Spleen (tissue), 7 donors: ENCODE data around the gene ERC2.

Experiments
- POLR2A ChIP-seq, 3 donors: fragments of 450-650 bp; IDR thresholded peaks; one replicate each; pipeline ENCODE4 v1.5.1; 2017; ENCODE audit warnings: antibody characterized with exemption in 3 of 3, mild to moderate bottlenecking in 1 of 3
- POLR2AphosphoS5 ChIP-seq, 3 donors: sonication (generic); formaldehyde crosslinking; IDR thresholded peaks; one replicate each; pipeline ENCODE4 v1.5.1; 2017; ENCODE audit warnings: antibody characterized with exemption in 3 of 3
- TF ChIP-seq, protein P1 (sequence below), 11 experiments: fragments of 200-600 bp in 7 of 11; fragments of 450-650 bp in 4 of 11; sonication (generic) in 4 of 11; IDR thresholded peaks in 8 of 11; conservative IDR thresholded peaks in 3 of 11; 1 replicate in 7 of 11; 2 replicates in 4 of 11; pipeline versions ENCODE4 v1.4.0 to v1.8.0; 2016 to 2021; ENCODE audit warnings: antibody characterized with exemption in 11 of 11, inconsistent platforms in 4 of 11, mild to moderate bottlenecking in 1 of 11
- donor health status: DM: no; HTN: no; CAD: no; lungs with moderate emphysema.
- donor health status: DM: no; HTN: no; CAD: no.
- donor health status: DM: no; HTN: no; CAD: no.

DNA sequence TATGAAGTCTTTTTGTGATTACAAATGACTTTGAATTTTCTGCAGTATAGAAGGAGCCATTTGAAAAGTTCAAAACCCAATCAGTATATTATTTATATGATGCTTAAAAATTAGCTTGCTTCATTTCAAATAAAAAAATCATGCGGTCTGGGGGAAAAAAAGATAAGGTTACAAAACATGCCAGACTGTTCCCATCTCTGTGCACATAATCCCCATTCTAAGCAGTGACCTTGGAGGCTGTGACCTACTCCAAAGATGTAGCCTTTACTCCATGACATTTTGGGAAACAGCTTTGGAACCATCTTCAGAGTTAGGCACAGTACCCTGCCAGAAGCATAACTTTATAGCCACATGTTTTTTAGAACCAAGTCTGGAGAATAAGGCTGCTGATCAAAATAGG is 533.5 kb downstream of the ERC2 start:
- TF ChIP-seq, protein P1, sequence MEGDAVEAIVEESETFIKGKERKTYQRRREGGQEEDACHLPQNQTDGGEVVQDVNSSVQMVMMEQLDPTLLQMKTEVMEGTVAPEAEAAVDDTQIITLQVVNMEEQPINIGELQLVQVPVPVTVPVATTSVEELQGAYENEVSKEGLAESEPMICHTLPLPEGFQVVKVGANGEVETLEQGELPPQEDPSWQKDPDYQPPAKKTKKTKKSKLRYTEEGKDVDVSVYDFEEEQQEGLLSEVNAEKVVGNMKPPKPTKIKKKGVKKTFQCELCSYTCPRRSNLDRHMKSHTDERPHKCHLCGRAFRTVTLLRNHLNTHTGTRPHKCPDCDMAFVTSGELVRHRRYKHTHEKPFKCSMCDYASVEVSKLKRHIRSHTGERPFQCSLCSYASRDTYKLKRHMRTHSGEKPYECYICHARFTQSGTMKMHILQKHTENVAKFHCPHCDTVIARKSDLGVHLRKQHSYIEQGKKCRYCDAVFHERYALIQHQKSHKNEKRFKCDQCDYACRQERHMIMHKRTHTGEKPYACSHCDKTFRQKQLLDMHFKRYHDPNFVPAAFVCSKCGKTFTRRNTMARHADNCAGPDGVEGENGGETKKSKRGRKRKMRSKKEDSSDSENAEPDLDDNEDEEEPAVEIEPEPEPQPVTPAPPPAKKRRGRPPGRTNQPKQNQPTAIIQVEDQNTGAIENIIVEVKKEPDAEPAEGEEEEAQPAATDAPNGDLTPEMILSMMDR (IDR thresholded peaks at IDR 0.05 in 8 of 11, conservative IDR thresholded peaks at IDR 0.05 in 3 of 11), result no peak
- TF ChIP-seq POLR2A (IDR thresholded peaks at IDR 0.05) (no peak), POLR2AphosphoS5 (IDR thresholded peaks at IDR 0.05) (no peak)
